K562 (cell line): ENCODE results near the gene TARBP1. TPM values are rescaled to one million over a fixed set of nuclear protein-coding genes. Genes with fewer than 3 reads are reported as not detected.

ENCODE experiments used
- CBX5 ChIP-seq: IDR thresholded peaks from 2 replicates; pipeline ENCODE4 v1.6.1; 2014; ENCODE audit warnings: low read depth, borderline replicate concordance
- CBX8 ChIP-seq: fragments of 200-600 bp; sonication (generic); IDR thresholded peaks from 2 replicates; pipeline ENCODE4 v1.6.1; 2012; ENCODE audit warnings: borderline replicate concordance, mixed run types, low read depth, mild to moderate bottlenecking, moderate library complexity, mixed read lengths, low read length, control low read depth, inconsistent platforms; ENCODE audit not compliant: poor library complexity, severe bottlenecking; ENCODE audit errors: extremely low read depth
- CEBPB ChIP-seq: fragments of 450-650 bp; IDR thresholded peaks from 2 replicates; pipeline ENCODE4 v1.6.1; 2016; ENCODE audit warnings: missing genetic modification characterization, missing compliant biosample characterization
- E2F6 ChIP-seq, 2 experiments: IDR thresholded peaks; 2 replicates each; pipeline ENCODE4 v1.6.1; 2011; ENCODE audit warnings: borderline replicate concordance in 1 of 2, control low read depth in 1 of 2, low read depth in 1 of 2, low read length in 1 of 2, mild to moderate bottlenecking in 1 of 2, mixed read lengths in 1 of 2, moderate library complexity in 1 of 2; ENCODE audit not compliant: insufficient read depth in 1 of 2, insufficient read length in 1 of 2, poor library complexity in 1 of 2, severe bottlenecking in 1 of 2; ENCODE audit errors: extremely low read depth in 1 of 2
- ELF4 ChIP-seq: fragments of 450-650 bp; formaldehyde crosslinking; IDR thresholded peaks from 2 replicates; pipeline ENCODE4 v1.4.0; 2022; ENCODE audit warnings: missing genetic modification characterization
- FOXA1 ChIP-seq: fragments of 450-650 bp; IDR thresholded peaks from 2 replicates; pipeline ENCODE4 v1.6.1; 2016; ENCODE audit warnings: mild to moderate bottlenecking, borderline replicate concordance
- FOXJ2 ChIP-seq: fragments of 200-800 bp; sonication (Bioruptor generic); IDR thresholded peaks from 2 replicates; pipeline ENCODE4 v1.6.1; 2016; ENCODE audit warnings: missing genetic modification characterization, missing compliant biosample characterization
- FOXJ3 ChIP-seq: sonication (generic); formaldehyde crosslinking; IDR thresholded peaks from 2 replicates; pipeline ENCODE4 v1.4.0; 2020; ENCODE audit warnings: mild to moderate bottlenecking, missing genetic modification reagents
- GTF2F1 ChIP-seq: IDR thresholded peaks from 2 replicates; pipeline ENCODE4 v1.6.1; 2011; ENCODE audit warnings: low read depth, low read length, improper control_type of control experiment
- HMG20B ChIP-seq: fragments of 250-450 bp; sonication (Bioruptor Pico); IDR thresholded peaks from 2 replicates; pipeline ENCODE4 v1.5.0; 2021; ENCODE audit warnings: mild to moderate bottlenecking
- MAFG ChIP-seq: fragments of 450-650 bp; conservative IDR thresholded peaks from 2 replicates; pipeline ENCODE4 v1.6.1; 2016; ENCODE audit warnings: missing genetic modification characterization, missing compliant biosample characterization
- MEF2D ChIP-seq: conservative IDR thresholded peaks from 2 replicates; pipeline ENCODE4 v1.6.1; 2016; ENCODE audit warnings: low read depth, missing genetic modification characterization, missing compliant biosample characterization
- NCOA4 ChIP-seq: fragments of 450-650 bp; IDR thresholded peaks from 2 replicates; pipeline ENCODE4 v1.6.1; 2018; ENCODE audit warnings: mild to moderate bottlenecking; ENCODE audit not compliant: partially characterized antibody
- PHF20 ChIP-seq: fragments of 450-650 bp; IDR thresholded peaks from 2 replicates; pipeline ENCODE4 v1.6.1; 2018; ENCODE audit not compliant: partially characterized antibody
- POU5F1 ChIP-seq: fragments of 150-350 bp; IDR thresholded peaks from 2 replicates; pipeline ENCODE4 v1.6.1; 2014; ENCODE audit warnings: borderline replicate concordance, low read length, low read depth, mild to moderate bottlenecking; ENCODE audit not compliant: partially characterized antibody
- RBM15 ChIP-seq: fragments of 200-400 bp; formaldehyde crosslinking; IDR thresholded peaks from 2 replicates; pipeline ENCODE4 v1.6.1; 2018; ENCODE audit warnings: mild to moderate bottlenecking, low read length, moderate library complexity; ENCODE audit not compliant: insufficient read depth
- SETDB1 ChIP-seq: IDR thresholded peaks from one replicate; pipeline ENCODE4 v1.6.1; 2012; ENCODE audit warnings: low read length, control low read depth, inconsistent platforms
- SMARCA5 ChIP-seq: fragments of 450-650 bp; IDR thresholded peaks from 2 replicates; pipeline ENCODE4 v1.6.1; 2016
- STAT5A ChIP-seq: IDR thresholded peaks from 2 replicates; pipeline ENCODE4 v1.6.1; 2012; ENCODE audit warnings: low read length, inconsistent platforms, borderline replicate concordance
- THAP12 ChIP-seq: fragments of 250-450 bp; sonication (Bioruptor Pico); IDR thresholded peaks from 2 replicates; pipeline ENCODE4 v1.9.0; 2021; ENCODE audit warnings: mild to moderate bottlenecking, inconsistent platforms
- THRAP3 ChIP-seq: fragments of 450-650 bp; IDR thresholded peaks from 2 replicates; pipeline ENCODE4 v1.6.1; 2016; ENCODE audit warnings: mild to moderate bottlenecking, inconsistent platforms, borderline replicate concordance
- U2AF1 ChIP-seq: fragments of 200-400 bp; formaldehyde crosslinking; optimal IDR thresholded peaks from 2 replicates; pipeline ENCODE3; 2017; ENCODE audit warnings: mild to moderate bottlenecking, low read depth, low read length, moderate library complexity
- ZBTB34 ChIP-seq: fragments of 250-450 bp; sonication (Bioruptor Pico); IDR thresholded peaks from 2 replicates; pipeline ENCODE4 v1.8.0; 2021; ENCODE audit warnings: mild to moderate bottlenecking, moderate library complexity
- ZNF316 ChIP-seq: fragments of 450-650 bp; IDR thresholded peaks from 2 replicates; pipeline ENCODE4 v1.6.1; 2016
- polyA plus RNA-seq, 8 experiments: library from polyadenylated mRNA; depleted of rRNA in 4 of 8; stranded (reverse) in 5 of 8; unstranded in 3 of 8; fragments of >200 nt; fragmentation: Nextera tagmentation in 2 of 8; fragmentation: Illumina TruSeq in 1 of 8; extraction: Ambion mirVana in 2 of 8; extraction: Trizol in 1 of 8; gene quantifications; 2 replicates each; pipeline versions ENCODE4 v1.2.1 to v1.2.3, GENCODE V29; 2011 to 2014; ENCODE audit warnings: inconsistent platforms in 1 of 8, missing spikeins in 1 of 8
- total RNA-seq, 7 experiments: library from RNA; depleted of rRNA in 6 of 7; stranded (reverse); fragments of >200 nt in 6 of 7; fragmentation: Illumina TruSeq in 2 of 7; extraction: Trizol in 2 of 7; gene quantifications; 2 replicates each; pipeline versions ENCODE4 v1.2.1 to v1.2.3, GENCODE V29; 2011 to 2021; ENCODE audit warnings: low replicate concordance in 1 of 7
- TF ChIP-seq, protein P1 (sequence below), 2 experiments: fragments of 450-650 bp; IDR thresholded peaks; 2 replicates each; pipeline ENCODE4 v1.6.1; 2016

Gene TARBP1
- total and polyA plus RNA-seq, 9 of the 15 experiments (the other 6 are each of a cell fraction or from before 2014, with no cell fraction given) = 8.8 to 48.0 (median 22.9) TPM

DNA sequence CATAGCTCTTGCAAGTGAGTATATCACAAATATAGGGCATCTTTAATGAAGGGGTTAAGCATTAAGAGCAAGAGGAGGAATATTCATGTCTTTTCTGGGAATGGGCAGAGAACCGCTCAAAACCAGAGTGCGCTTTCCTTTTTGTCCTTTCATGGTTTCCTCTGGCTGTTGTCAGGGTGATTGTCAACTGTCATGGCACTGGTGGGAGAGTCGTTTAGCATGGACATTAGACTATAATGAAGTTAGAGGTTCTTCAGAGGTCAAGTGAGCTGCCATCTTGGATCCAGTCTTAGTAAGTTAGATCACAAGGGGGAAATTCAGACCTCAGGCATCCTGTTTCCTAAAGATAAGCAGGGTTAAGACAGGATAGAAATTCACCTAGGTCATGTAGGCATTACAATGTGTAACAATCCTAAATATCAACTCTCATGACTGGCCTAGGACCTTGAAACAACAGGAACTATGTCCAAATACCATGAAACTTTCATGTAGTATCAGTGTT is 117.8 kb downstream of the TARBP1 start (continued):
- TF ChIP-seq POU5F1 (no peak), THRAP3 (no peak), ZBTB34 (no peak), PHF20 (no peak), CBX5 (no peak), FOXJ3 (CRISPR knock-in tag) (no peak), ZNF316 (no peak), FOXA1 (no peak), U2AF1 (no peak), ELF4 (CRISPR knock-in tag) (0 out of 2 replicates have a peak, but pooled peaks have one; percentile 46), HMG20B (no peak), MAFG (tag) (no peak), GTF2F1 (no peak), E2F6 (IDR thresholded peaks at IDR 0.05; ENCODE audit: borderline replicate concordance in 1 of 2, extremely low read depth in 1 of 2, insufficient read depth in 1 of 2, insufficient read length in 1 of 2, low read depth in 1 of 2, low read length in 1 of 2, poor library complexity in 1 of 2, severe bottlenecking in 1 of 2) (no peak), NCOA4 (no peak), MEF2D (tag) (peak; percentile 79), STAT5A (no peak), SMARCA5 (no peak), CEBPB (tag) (no peak), CBX8 (no peak), FOXJ2 (tag) (no peak), THAP12 (no peak), SETDB1 (no peak), RBM15 (no peak)
- TF ChIP-seq, protein P1, sequence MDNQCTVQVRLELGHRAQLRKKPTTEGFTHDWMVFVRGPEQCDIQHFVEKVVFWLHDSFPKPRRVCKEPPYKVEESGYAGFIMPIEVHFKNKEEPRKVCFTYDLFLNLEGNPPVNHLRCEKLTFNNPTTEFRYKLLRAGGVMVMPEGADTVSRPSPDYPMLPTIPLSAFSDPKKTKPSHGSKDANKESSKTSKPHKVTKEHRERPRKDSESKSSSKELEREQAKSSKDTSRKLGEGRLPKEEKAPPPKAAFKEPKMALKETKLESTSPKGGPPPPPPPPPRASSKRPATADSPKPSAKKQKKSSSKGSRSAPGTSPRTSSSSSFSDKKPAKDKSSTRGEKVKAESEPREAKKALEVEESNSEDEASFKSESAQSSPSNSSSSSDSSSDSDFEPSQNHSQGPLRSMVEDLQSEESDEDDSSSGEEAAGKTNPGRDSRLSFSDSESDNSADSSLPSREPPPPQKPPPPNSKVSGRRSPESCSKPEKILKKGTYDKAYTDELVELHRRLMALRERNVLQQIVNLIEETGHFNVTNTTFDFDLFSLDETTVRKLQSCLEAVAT (IDR thresholded peaks at IDR 0.05) = no peak
